ENCODE measurements around the gene LCP1.

Gene LCP1

GRCh38 chr13:46101002-46101401 is 81.0 kb downstream of the LCP1 start:
- H3K27ac ChIP-seq, result no peak overlapping the region
- TF ChIP-seq CTCF (IDR thresholded peaks at IDR 0.05) (no peak), ZFX (IDR thresholded peaks at IDR 0.05; ENCODE audit: borderline replicate concordance) (no peak)

- TF ChIP-seq CTCF (IDR thresholded peaks at IDR 0.05) (no peak), ZFX (IDR thresholded peaks at IDR 0.05; ENCODE audit: borderline replicate concordance) (no peak)
- H3K27ac ChIP-seq, result no peak overlapping the region
These were observed 81.7 kb downstream of the LCP1 start for GRCh38 chr13:46100191-46100815.

- TF ChIP-seq ZFX (IDR thresholded peaks at IDR 0.05; ENCODE audit: borderline replicate concordance), result no peak
- no peak for TF ChIP-seq CTCF (IDR thresholded peaks at IDR 0.05)
- H3K27ac ChIP-seq, result no peak overlapping the region
These were observed 84.3 kb downstream of the LCP1 start for GRCh38 chr13:46097663-46098062.

- H3K27ac ChIP-seq, result no peak overlapping the region
- TF ChIP-seq CTCF (IDR thresholded peaks at IDR 0.05) (no peak), ZFX (IDR thresholded peaks at IDR 0.05; ENCODE audit: borderline replicate concordance) (no peak)
These were observed 85.0 kb downstream of the LCP1 start for GRCh38 chr13:46097015-46097414.

GRCh38 chr13:46094478-46094877 is 87.5 kb downstream of the LCP1 start:
- no peak overlapping the region for H3K27ac ChIP-seq
- TF ChIP-seq ZFX (IDR thresholded peaks at IDR 0.05; ENCODE audit: borderline replicate concordance) (no peak), CTCF (IDR thresholded peaks at IDR 0.05) (no peak)

- no peak overlapping the region for H3K27ac ChIP-seq
- no peak for TF ChIP-seq CTCF (IDR thresholded peaks at IDR 0.05)
- TF ChIP-seq ZFX (IDR thresholded peaks at IDR 0.05; ENCODE audit: borderline replicate concordance), result no peak
These were observed 93.0 kb downstream of the LCP1 start for GRCh38 chr13:46088821-46089562.

- TF ChIP-seq ZFX (IDR thresholded peaks at IDR 0.05; ENCODE audit: borderline replicate concordance), result no peak
- TF ChIP-seq CTCF (IDR thresholded peaks at IDR 0.05), result no peak
- no peak overlapping the region for H3K27ac ChIP-seq
These were observed 94.5 kb downstream of the LCP1 start for GRCh38 chr13:46087481-46087880.

Data from 22Rv1 (cell line).